PC-3 (cell line): ENCODE results near the gene MLANA. TPM values are rescaled to one million over a fixed set of nuclear protein-coding genes. Genes with fewer than 3 reads are reported as not detected.

ENCODE experiments used
- ATAC-seq: fragments of 200-7000 bp; cut with Tn5 transposase; 2 replicates; pipeline ENCODE4 v1.9.1; 2020; ENCODE audit warnings: mild to moderate bottlenecking, moderate library complexity
- BruUV-seq: library from RNA; stranded (reverse); fragments of 400-500 nt; replicated peaks from 2 replicates; lab custom pipeline; 2021; lab: Mats Ljungman, UMichigan
- CTCF ChIA-PET: fragments of 300-600 bp; sonication (Branson Sonifier 250); formaldehyde crosslinking; loops from one replicate; lab custom pipeline; 2022; ENCODE audit warnings: antibody characterized with exemption; lab: Charles Lee
- POLR2A ChIA-PET: fragments of 300-600 bp; sonication (Branson Sonifier 250); formaldehyde crosslinking; loops from one replicate; lab custom pipeline; 2022; ENCODE audit warnings: antibody characterized with exemption; ENCODE audit not compliant: unreplicated experiment; lab: Charles Lee
- DNase-seq: peaks from one replicate; pipeline ENCODE4 v3.0.0-alpha.2; 2015
- H2AFZ ChIP-seq: fragments of 300-600 bp; sonication (generic); 2 replicates; pipeline ENCODE4 v1.6.0; 2016; ENCODE audit warnings: antibody characterized with exemption, low read length
- H3F3A ChIP-seq: fragments of 300-600 bp; sonication (generic); one replicate; pipeline ENCODE4 v1.6.0; 2017; ENCODE audit warnings: antibody characterized with exemption, low read length, control low read depth, mild to moderate bottlenecking; ENCODE audit not compliant: unreplicated experiment
- H3K27ac ChIP-seq: fragments of 300-600 bp; sonication (generic); 2 replicates; pipeline ENCODE4 v1.5.1; 2016; ENCODE audit warnings: mild to moderate bottlenecking, low read length
- H3K27me3 ChIP-seq: fragments of 300-600 bp; sonication (generic); 2 replicates; pipeline ENCODE4 v1.6.1; 2016; ENCODE audit warnings: low read length, mixed read lengths
- H3K36me3 ChIP-seq: fragments of 300-600 bp; sonication (generic); 2 replicates; pipeline ENCODE4 v1.6.1; 2016; ENCODE audit warnings: low read depth, mixed run types, low read length, mixed read lengths
- H3K4me1 ChIP-seq: fragments of 300-600 bp; sonication (generic); 2 replicates; pipeline ENCODE4 v1.5.1; 2016; ENCODE audit warnings: low read length; ENCODE audit not compliant: insufficient read depth
- H3K4me2 ChIP-seq: fragments of 300-600 bp; sonication (generic); 2 replicates; pipeline ENCODE4 v1.6.0; 2016; ENCODE audit warnings: low read length
- H3K4me3 ChIP-seq: fragments of 300-600 bp; sonication (generic); 2 replicates; pipeline ENCODE4 v1.5.1; 2016; ENCODE audit warnings: mild to moderate bottlenecking, low read length, mixed read lengths
- H3K79me2 ChIP-seq: fragments of 300-600 bp; sonication (generic); 2 replicates; pipeline ENCODE4 v1.6.1; 2017; ENCODE audit warnings: low read length, mixed read lengths
- H3K9ac ChIP-seq: fragments of 300-600 bp; sonication (generic); 2 replicates; pipeline ENCODE4 v1.6.0; 2016; ENCODE audit warnings: mild to moderate bottlenecking, low read length
- H3K9me2 ChIP-seq: fragments of 300-600 bp; sonication (generic); replicated peaks from 2 replicates; pipeline ENCODE4 v1.6.1; 2016; ENCODE audit warnings: mixed run types, low read length, mixed read lengths
- H3K9me3 ChIP-seq: fragments of 300-600 bp; sonication (generic); 2 replicates; pipeline ENCODE4 v1.6.1; 2016; ENCODE audit warnings: low read length, mixed read lengths
- H4K20me1 ChIP-seq: fragments of 300-600 bp; sonication (generic); 2 replicates; pipeline ENCODE4 v1.6.1; 2016; ENCODE audit warnings: low read length, mixed read lengths
- EZH2 ChIP-seq: fragments of 300-600 bp; sonication (generic); IDR thresholded peaks from one replicate; pipeline ENCODE4 v1.6.1; 2017; ENCODE audit warnings: antibody characterized with exemption, mild to moderate bottlenecking, low read length; ENCODE audit not compliant: unreplicated experiment
- EZH2phosphoT487 ChIP-seq: fragments of 300-600 bp; sonication (generic); IDR thresholded peaks from 2 replicates; pipeline ENCODE4 v1.6.1; 2018; ENCODE audit warnings: mild to moderate bottlenecking, antibody characterized with exemption, low read length, borderline replicate concordance
- intact Hi-C: fragments of 100-400 bp; cut with micrococcal nuclease; formaldehyde crosslinking; loops from 2 replicates; pipeline ENCODE4 v1.9.0; 2023
- total RNA-seq: library from RNA; depleted of rRNA; stranded (reverse); fragments of >200 nt; gene quantifications from 2 replicates; pipeline ENCODE4 v1.2.3, GENCODE V29; 2014
- TF ChIP-seq, protein P1 (sequence below): fragments of 300-600 bp; sonication (generic); conservative IDR thresholded peaks from 2 replicates; pipeline ENCODE4 v1.5.1; 2017; ENCODE audit warnings: antibody characterized with exemption, low read depth, mild to moderate bottlenecking, low read length

Gene MLANA
- total RNA-seq, 1 experiment from 2014 or later, result not detected

DNA sequence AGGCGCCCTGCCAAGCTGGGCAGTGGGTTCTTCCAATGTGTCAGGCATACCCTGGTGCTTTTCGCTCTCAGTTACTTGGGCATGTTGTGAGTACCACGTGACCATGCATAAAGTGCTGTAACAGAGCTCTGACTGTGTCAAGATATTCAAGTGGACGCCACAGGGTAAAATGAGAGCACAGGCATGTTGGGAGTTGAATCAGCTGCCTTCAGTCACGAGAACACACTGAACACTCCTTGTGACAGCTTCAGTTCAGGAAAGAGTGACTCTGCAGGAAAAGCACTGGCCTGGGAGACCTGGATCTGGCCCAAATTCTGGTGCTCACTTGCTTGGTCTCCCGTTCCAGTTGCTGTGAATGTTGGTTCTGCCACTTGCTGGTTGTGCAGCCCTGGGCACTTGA is 5.1 kb downstream of the MLANA start:
- Histone ChIP-seq H3K36me3 (no peaks in the 10 kb centered on the region), H3K9me3 (no peaks in the 10 kb centered on the region), H3K9ac (no peak overlapping the region), H3K9me2 (no peaks in the 10 kb centered on the region), H3K4me2 (no peak overlapping the region), H4K20me1 (no peaks in the 10 kb centered on the region), H2AFZ (no peak overlapping the region), H3F3A (no peaks in the 10 kb centered on the region), H3K79me2 (no peaks in the 10 kb centered on the region), H3K4me1 (no peaks in the 10 kb centered on the region), H3K27me3 (no peaks in the 10 kb centered on the region), H3K27ac (no peak overlapping the region), H3K4me3 (no peak overlapping the region)
- CTCF ChIA-PET, result no interaction called here
- no peak for DNase-seq
- TF ChIP-seq EZH2 (no peak), EZH2phosphoT487 (no peak)
- TF ChIP-seq, protein P1, sequence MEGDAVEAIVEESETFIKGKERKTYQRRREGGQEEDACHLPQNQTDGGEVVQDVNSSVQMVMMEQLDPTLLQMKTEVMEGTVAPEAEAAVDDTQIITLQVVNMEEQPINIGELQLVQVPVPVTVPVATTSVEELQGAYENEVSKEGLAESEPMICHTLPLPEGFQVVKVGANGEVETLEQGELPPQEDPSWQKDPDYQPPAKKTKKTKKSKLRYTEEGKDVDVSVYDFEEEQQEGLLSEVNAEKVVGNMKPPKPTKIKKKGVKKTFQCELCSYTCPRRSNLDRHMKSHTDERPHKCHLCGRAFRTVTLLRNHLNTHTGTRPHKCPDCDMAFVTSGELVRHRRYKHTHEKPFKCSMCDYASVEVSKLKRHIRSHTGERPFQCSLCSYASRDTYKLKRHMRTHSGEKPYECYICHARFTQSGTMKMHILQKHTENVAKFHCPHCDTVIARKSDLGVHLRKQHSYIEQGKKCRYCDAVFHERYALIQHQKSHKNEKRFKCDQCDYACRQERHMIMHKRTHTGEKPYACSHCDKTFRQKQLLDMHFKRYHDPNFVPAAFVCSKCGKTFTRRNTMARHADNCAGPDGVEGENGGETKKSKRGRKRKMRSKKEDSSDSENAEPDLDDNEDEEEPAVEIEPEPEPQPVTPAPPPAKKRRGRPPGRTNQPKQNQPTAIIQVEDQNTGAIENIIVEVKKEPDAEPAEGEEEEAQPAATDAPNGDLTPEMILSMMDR, result no peak
- POLR2A ChIA-PET, result no interaction called here
- no TSS peak for BruUV-seq
- intact Hi-C loops, result no loop called here
- no peak for ATAC-seq

DNA sequence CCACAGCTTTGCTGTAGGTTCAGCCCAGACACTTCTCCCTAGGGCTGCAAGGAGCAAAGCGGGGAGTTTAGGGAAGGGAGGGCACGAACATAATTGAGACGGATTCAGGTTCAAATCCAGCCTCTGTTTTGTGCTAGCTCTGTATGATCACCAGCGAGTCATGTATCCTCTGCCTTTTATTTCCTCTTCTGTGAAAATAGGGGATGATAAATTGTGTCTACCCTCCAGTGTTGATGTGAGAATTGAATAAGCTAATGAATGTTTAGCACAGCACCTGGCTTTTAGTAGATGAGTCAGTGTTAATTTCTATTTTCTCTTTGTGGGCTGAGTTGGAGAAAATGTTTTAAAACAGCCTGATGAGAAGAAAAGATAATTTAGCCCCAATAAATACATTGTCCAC is 6.2 kb downstream of the MLANA start:
- DNase-seq (no peak), ATAC-seq (no peak)
- TF ChIP-seq EZH2, result no peak
- TF ChIP-seq, protein P1, result no peak
- TF ChIP-seq EZH2phosphoT487, result no peak
- Histone ChIP-seq H3K27me3 (no peaks in the 10 kb centered on the region), H2AFZ (no peak overlapping the region), H3K9ac (no peak overlapping the region), H3K9me3 (no peaks in the 10 kb centered on the region), H3K4me3 (no peak overlapping the region), H3K27ac (no peak overlapping the region), H4K20me1 (no peaks in the 10 kb centered on the region), H3K79me2 (no peaks in the 10 kb centered on the region), H3K36me3 (no peaks in the 10 kb centered on the region), H3K9me2 (no peaks in the 10 kb centered on the region), H3K4me1 (no peaks in the 10 kb centered on the region), H3F3A (no peaks in the 10 kb centered on the region), H3K4me2 (no peak overlapping the region)
- intact Hi-C loops, result no loop called here
- ChIA-PET POLR2A (no interaction called here), CTCF (no interaction called here)
- no TSS peak for BruUV-seq

GRCh38 chr9:5897851-5898250 is 7.2 kb downstream of the MLANA start:
- ChIA-PET CTCF (no interaction called here), POLR2A (no interaction called here)
- H3K27ac ChIP-seq, result no peak overlapping the region
- no peak overlapping the region for H2AFZ ChIP-seq
- no peaks in the 10 kb centered on the region for H3K9me3 ChIP-seq
- H3K36me3 ChIP-seq, result no peaks in the 10 kb centered on the region
- no peak overlapping the region for H3K4me2 ChIP-seq
- H3K4me1 ChIP-seq, result no peaks in the 10 kb centered on the region
- H3K79me2 ChIP-seq, result no peaks in the 10 kb centered on the region
- H3K9ac ChIP-seq, result no peak overlapping the region
- H3K27me3 ChIP-seq, result no peaks in the 10 kb centered on the region
- no peaks in the 10 kb centered on the region for H3F3A ChIP-seq
- H3K4me3 ChIP-seq, result no peak overlapping the region
- no peak for DNase-seq
- H4K20me1 ChIP-seq, result no peaks in the 10 kb centered on the region
- intact Hi-C loops, result no loop called here
- no peak for TF ChIP-seq EZH2
- TF ChIP-seq, protein P1, result no peak
- no peak for TF ChIP-seq EZH2phosphoT487
- no peak for ATAC-seq
- no peaks in the 10 kb centered on the region for H3K9me2 ChIP-seq
- BruUV-seq, result no TSS peak
